Mucosa of rectum (tissue), 2 donors: ENCODE results near the gene PASK.
A peak's percentile ranks its signal among the peaks of the same experiment; 100 is the strongest.
"Not testable (repeated sequence)": the region's sequence is repeated elsewhere in the genome, so short reads cannot be mapped to it uniquely, and the experiment has no call there.

Experiments
- H3K27ac ChIP-seq, 2 donors: one replicate each; pipeline ENCODE4 v1.7.0; 2013; ENCODE audit warnings: inconsistent platforms in 2 of 2, low read depth in 2 of 2, low read length in 2 of 2
- H3K27me3 ChIP-seq, 2 donors: one replicate each; pipeline ENCODE4 v1.7.0; 2013; ENCODE audit warnings: low read length in 2 of 2; ENCODE audit not compliant: control insufficient read depth in 2 of 2, insufficient read depth in 2 of 2
- H3K36me3 ChIP-seq, 2 donors: one replicate each; pipeline ENCODE4 v1.7.0; 2013; ENCODE audit warnings: low read length in 2 of 2; ENCODE audit not compliant: control insufficient read depth in 2 of 2, insufficient read depth in 2 of 2
- H3K4me1 ChIP-seq, 2 donors: one replicate each; pipeline ENCODE4 v1.7.0; 2013; ENCODE audit warnings: low read length in 2 of 2, mild to moderate bottlenecking in 1 of 2; ENCODE audit not compliant: control insufficient read depth in 2 of 2, insufficient read depth in 2 of 2
- H3K4me3 ChIP-seq, 2 donors: one replicate each; pipeline ENCODE4 v1.7.0; 2013; ENCODE audit warnings: low read length in 2 of 2
- H3K9ac ChIP-seq, 2 donors: one replicate each; pipeline ENCODE4 v1.7.0; 2013; ENCODE audit warnings: low read length in 2 of 2, low read depth in 1 of 2, mild to moderate bottlenecking in 1 of 2
- H3K9me3 ChIP-seq, 2 donors: one replicate each; pipeline ENCODE4 v1.7.0; 2013; ENCODE audit warnings: low read length in 2 of 2; ENCODE audit not compliant: control insufficient read depth in 2 of 2
- donor health status: healthy.
- donor health status: Normal muscosa, but diverticular disease.

Gene PASK

DNA sequence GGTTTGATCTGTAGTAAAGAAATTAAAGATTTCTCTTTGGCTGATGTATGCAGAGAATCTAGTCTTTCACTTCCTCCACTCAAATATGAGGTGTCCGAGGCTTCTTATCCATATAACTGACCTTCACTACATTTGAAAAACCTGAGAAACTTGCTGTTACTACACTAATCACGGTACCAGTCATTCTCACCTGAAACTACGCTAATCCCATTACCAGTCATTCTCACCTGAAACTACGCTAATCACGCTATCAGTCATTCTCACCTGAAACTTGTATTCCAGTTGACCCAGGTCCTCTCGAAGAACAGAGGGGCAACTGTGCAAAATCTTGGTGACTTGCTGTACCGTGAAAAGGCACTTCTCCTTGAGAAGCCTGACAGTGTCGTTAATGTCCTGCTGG lies 52.3 kb downstream of the PASK start:
- Histone ChIP-seq H3K36me3 (peaks cover 63 to 67% of the 10 kb centered on the region in 2 donors), H3K27me3 (no peaks in the 10 kb centered on the region), H3K4me3 (no peak overlapping the region), H3K4me1 (peaks cover 10 to 15% of the 10 kb centered on the region in 2 donors), H3K9me3 (no peaks in the 10 kb centered on the region), H3K9ac (no peak overlapping the region), H3K27ac (no peak overlapping the region)

DNA sequence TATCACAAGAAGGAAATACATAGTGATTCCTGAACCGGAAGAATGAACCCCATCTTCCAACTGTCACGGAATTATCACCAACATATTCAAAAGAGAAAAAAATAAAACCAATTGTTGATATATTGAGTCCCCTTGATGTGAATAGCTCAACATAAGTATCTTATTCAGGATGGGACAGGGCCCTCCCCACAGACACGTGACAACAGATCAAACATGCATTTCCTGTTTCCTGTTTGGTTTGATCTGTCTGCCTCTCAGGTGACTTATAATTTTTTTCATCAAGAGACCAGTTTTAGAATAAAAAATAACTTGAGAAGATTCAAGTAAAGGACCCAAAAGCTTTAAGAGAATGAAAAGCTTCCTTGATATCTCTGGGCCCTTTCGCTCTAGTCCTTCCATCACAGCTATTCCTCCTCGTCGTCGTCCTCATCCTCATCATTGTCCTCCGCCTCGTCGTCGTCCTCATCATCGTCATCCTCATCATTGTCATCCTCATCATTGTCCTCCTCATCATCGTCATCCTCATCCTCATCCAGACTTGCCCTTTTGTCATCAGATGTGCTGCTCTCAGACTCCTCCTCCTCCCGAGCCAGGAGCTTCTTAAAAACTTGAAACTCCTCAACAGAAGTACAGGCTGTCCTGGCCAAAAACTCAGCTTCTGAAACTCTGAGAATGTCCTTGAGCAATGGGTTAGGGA lies 53.5 kb downstream of the PASK start:
- Histone ChIP-seq H3K9me3 (no peaks in the 10 kb centered on the region), H3K27me3 (no peaks in the 10 kb centered on the region), H3K4me1 (peaks cover 4 to 7% of the 10 kb centered on the region in 2 donors), H3K36me3 (peaks cover 71 to 72% of the 10 kb centered on the region in 2 donors), H3K4me3 (no peak overlapping the region), H3K9ac (peak overlapping the region in 1 of 2 donors; percentile 14), H3K27ac (no peak overlapping the region)

- Histone ChIP-seq H3K27me3 (no peaks in the 10 kb centered on the region), H3K27ac (no peak overlapping the region), H3K4me1 (peaks cover 0 to 4% of the 10 kb centered on the region in 2 donors), H3K9ac (no peak overlapping the region), H3K4me3 (no peak overlapping the region), H3K9me3 (no peaks in the 10 kb centered on the region), H3K36me3 (peaks cover 69 to 73% of the 10 kb centered on the region in 2 donors)
These were observed 54.3 kb downstream of the PASK start for GRCh38 chr2:241094924-241095420.

GRCh38 chr2:241094172-241094571 lies 55.1 kb downstream of the PASK start:
- peaks cover 66 to 74% of the 10 kb centered on the region in 2 donors for H3K36me3 ChIP-seq
- H3K27ac ChIP-seq: no peak overlapping the region

DNA sequence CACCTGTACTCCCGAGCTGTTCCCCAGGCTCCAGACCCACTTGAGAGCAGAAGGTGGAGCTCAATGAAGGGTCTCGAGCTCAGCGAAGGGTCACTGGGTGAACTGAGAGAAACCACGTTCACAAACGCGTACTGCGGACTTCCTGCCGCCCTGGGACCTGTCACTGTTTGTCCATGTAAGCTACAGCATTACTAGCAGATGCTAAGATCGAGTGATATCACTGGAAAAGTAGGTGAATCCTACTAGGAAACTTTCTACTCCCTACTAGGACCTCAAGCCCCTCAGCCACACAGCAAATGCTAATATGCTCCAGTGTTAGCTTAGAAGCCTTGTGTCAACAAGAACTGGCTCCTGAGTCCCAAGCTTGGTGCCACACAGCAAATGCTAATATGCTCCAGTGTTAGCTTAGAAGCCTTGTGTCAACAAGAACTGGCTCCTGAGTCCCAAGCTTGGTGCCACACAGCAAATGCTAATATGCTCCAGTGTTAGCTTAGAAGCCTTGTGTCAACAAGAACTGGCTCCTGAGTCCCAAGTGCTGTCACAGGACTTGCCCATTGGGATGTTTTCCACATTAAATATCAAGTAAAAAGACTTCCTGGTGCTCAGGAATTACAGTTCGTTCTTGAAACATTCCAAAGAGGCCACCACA lies 56.0 kb downstream of the PASK start:
- H3K9me3 ChIP-seq, H3K4me1 ChIP-seq, H3K9ac ChIP-seq, H3K27me3 ChIP-seq, H3K4me3 ChIP-seq, H3K27ac ChIP-seq: not testable (repeated sequence)
- H3K36me3 ChIP-seq: peaks cover 69 to 75% of the 10 kb centered on the region in 2 donors

More at GRCh38 chr2:241094172-241094571, 55.1 kb downstream of the PASK start:
- Histone ChIP-seq H3K27me3 (no peaks in the 10 kb centered on the region), H3K4me3 (no peak overlapping the region), H3K9ac (no peak overlapping the region), H3K9me3 (no peaks in the 10 kb centered on the region), H3K4me1 (peaks cover 0 to 4% of the 10 kb centered on the region in 2 donors)

- Histone ChIP-seq H3K9ac (no peak overlapping the region), H3K4me3 (no peak overlapping the region), H3K9me3 (no peaks in the 10 kb centered on the region), H3K4me1 (peaks cover 0 to 4% of the 10 kb centered on the region in 2 donors), H3K36me3 (peaks cover 71 to 75% of the 10 kb centered on the region in 2 donors), H3K27ac (no peak overlapping the region), H3K27me3 (no peaks in the 10 kb centered on the region)
These were observed 56.6 kb downstream of the PASK start for GRCh38 chr2:241092677-241093076.

- Histone ChIP-seq H3K36me3 (peaks cover 71 to 74% of the 10 kb centered on the region in 2 donors), H3K27ac (no peak overlapping the region), H3K4me3 (no peak overlapping the region), H3K9me3 (no peaks in the 10 kb centered on the region), H3K4me1 (peaks cover 0 to 4% of the 10 kb centered on the region in 2 donors), H3K9ac (no peak overlapping the region), H3K27me3 (no peaks in the 10 kb centered on the region)
These were observed 57.4 kb downstream of the PASK start for GRCh38 chr2:241091734-241092445.

GRCh38 chr2:241091201-241091600 lies 58.1 kb downstream of the PASK start:
- Histone ChIP-seq H3K9me3 (no peaks in the 10 kb centered on the region), H3K4me1 (peaks cover 0 to 4% of the 10 kb centered on the region in 2 donors), H3K4me3 (no peak overlapping the region), H3K36me3 (peaks cover 73 to 74% of the 10 kb centered on the region in 2 donors), H3K27me3 (no peaks in the 10 kb centered on the region), H3K9ac (no peak overlapping the region), H3K27ac (no peak overlapping the region)

- Histone ChIP-seq H3K9ac (no peak overlapping the region), H3K27me3 (no peaks in the 10 kb centered on the region), H3K9me3 (no peaks in the 10 kb centered on the region), H3K36me3 (peaks cover 57 to 63% of the 10 kb centered on the region in 2 donors), H3K4me1 (peaks cover 0 to 4% of the 10 kb centered on the region in 2 donors), H3K27ac (no peak overlapping the region), H3K4me3 (no peak overlapping the region)
These were observed 60.2 kb downstream of the PASK start for GRCh38 chr2:241088791-241089732.
